NCI-H2107 (cell line): ENCODE data around the gene TCF12.

Source experiments
- DNase-seq: peaks from one replicate; lab custom pipeline; 2025; lab: John Stamatoyannopoulos, UW

TCF12 gene

DNA sequence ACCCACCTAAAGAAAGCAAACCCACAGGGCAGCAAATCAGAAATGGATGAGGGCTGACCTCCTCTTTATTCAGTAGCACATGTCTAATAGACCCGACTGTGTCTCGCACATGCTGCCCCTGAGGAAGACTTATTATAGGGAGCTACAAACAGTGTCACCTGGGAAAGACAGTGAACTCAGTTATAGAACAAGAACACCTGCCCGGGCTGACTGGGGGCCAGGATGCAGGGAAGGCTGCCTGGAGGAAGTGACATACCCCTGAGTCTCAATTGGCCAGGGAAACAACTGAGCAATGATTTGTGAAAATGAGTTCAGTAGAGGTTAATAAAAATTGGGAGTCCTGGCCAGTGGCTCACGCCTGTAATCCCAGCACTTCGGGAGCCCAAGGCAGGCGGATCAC is 379.2 kb downstream of the TCF12 start:
- no peak for DNase-seq

- DNase-seq = no peak
Observed at GRCh38 chr15:57298204-57298603, 379.8 kb downstream of the TCF12 start.

- peak; percentile 59 for DNase-seq
Observed at GRCh38 chr15:57298843-57299550, 380.6 kb downstream of the TCF12 start.

- DNase-seq = no peak
Observed at GRCh38 chr15:57301307-57301706, 382.9 kb downstream of the TCF12 start.

DNA sequence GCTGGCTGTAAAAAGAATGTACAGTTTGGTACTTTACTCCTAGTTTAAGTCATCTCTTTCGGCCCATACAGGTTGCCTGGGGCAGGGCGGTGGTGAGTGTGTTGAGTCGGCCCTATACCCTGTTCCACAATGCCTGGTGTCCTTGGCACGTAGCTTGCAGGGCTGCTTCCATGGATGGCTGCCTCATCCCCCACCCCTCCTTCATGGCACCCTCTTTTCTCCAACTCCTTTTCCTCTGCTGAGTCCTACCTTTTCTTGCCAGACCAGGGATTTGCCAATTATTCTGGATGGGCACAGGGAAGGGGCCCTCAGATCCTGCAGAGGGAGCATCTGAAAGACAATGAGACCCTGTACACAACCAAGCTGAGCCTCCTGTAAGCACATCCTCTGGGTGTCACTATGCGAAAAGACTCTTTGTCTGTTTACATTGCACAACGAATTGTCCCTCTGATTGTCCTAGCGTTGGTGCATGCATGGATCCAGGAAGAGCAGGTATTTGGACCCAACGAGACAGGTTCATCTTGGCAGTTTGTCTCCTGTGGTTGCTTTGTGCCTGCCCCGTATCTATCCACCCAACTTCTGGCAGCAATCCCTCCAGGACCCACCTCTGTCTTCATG is 384.3 kb downstream of the TCF12 start:
- no peak for DNase-seq

GRCh38 chr15:57305009-57305408 is 386.6 kb downstream of the TCF12 start:
- DNase-seq = no peak

GRCh38 chr15:57306161-57306943 is 387.9 kb downstream of the TCF12 start:
- DNase-seq = peak; percentile 5

- no peak for DNase-seq
Observed at GRCh38 chr15:57306944-57307411, 388.5 kb downstream of the TCF12 start.

GRCh38 chr15:57307527-57308169 is 389.2 kb downstream of the TCF12 start:
- no peak for DNase-seq

- no peak for DNase-seq
Observed at GRCh38 chr15:57308170-57308545, 389.7 kb downstream of the TCF12 start.

- no peak for DNase-seq
Observed at GRCh38 chr15:57309856-57310760, 391.7 kb downstream of the TCF12 start.

- DNase-seq = no peak
Observed at GRCh38 chr15:57310876-57311275, 392.4 kb downstream of the TCF12 start.

- no peak for DNase-seq
Observed at GRCh38 chr15:57312006-57312317, 393.5 kb downstream of the TCF12 start.

- DNase-seq = no peak
Observed at GRCh38 chr15:57312318-57313133, 394.1 kb downstream of the TCF12 start.

- no peak for DNase-seq
Observed at GRCh38 chr15:57313134-57313483, 394.7 kb downstream of the TCF12 start.

DNA sequence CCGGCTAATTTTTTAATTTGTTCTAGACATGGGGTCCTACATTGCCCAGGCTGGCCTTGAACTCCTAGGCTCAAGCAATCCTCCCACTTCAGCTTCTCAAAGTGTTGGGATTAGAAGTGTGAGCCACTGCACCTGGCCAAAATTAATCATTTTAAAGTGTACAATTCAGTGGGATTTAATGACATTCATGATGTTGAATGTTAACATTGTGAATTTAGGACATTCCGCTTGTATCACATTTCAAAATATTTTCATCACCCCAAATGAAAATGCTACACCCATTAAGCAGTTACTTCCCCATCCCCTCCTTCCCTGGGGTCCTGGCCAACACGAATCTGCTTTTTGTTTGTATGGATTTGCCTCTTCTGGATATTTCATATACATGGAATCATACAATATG is 395.8 kb downstream of the TCF12 start:
- DNase-seq = no peak

- no peak for DNase-seq
Observed at GRCh38 chr15:57316451-57316850, 398.0 kb downstream of the TCF12 start.

DNA sequence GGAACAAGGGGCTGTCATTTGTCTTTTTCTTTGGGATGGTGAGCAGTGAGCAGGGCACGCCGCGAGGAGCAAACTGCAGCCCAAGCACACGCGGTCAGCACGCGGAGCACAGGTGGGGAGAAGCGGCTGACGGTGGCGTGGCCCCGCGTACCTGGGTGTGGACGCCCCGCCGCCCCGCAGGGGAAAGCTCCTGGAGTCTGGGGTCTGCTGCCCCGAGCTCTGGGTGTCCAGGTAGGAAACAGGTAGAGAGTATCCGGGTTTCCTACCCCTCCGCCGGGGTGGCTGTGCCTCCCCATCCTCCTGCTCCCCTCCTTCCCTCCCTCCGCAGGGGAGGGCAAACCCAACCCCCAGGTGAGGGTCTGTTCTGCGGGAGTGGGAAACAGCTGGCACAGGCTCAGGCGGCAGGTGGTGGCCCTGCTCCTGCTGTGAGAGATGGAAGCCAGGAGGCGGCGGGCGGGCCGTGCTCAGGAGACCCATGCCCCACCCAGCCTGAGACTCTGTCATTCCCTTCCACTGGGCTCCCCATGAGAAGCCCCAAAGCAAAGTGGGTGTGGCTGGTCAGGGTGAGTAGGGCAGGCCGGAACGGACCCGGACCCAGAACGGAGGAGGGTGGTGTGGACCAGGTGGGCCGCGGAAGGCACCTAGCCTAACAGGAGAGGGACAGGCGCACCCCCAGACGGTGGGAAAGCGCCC is 400.9 kb downstream of the TCF12 start:
- peak; percentile 77 for DNase-seq

GRCh38 chr15:57319919-57320560 is 401.6 kb downstream of the TCF12 start:
- no peak for DNase-seq
